Measurements from ENCODE around the gene MYOM1.

MYOM1 gene

GRCh38 chr18:3219631-3220335, at the start of gene MYOM1:
Gene MYOM1, minus strand, starts transcription at chr18:3219968. Its CDS starts 4,745 bp downstream, at chr18:3215223.
- DNase-seq, result no peak

GRCh38 chr18:3269241-3269913, 49.6 kb upstream of the MYOM1 start:
- no peak for DNase-seq

GRCh38 chr18:3268306-3268705, 48.5 kb upstream of the MYOM1 start:
- DNase-seq, result no peak

- no peak for DNase-seq
These were observed 46.4 kb upstream of the MYOM1 start for GRCh38 chr18:3266062-3266608.

GRCh38 chr18:3265564-3266033, 45.8 kb upstream of the MYOM1 start:
- DNase-seq, result no peak

GRCh38 chr18:3264362-3264761, 44.6 kb upstream of the MYOM1 start:
- no peak for DNase-seq

GRCh38 chr18:3263132-3263700, 43.4 kb upstream of the MYOM1 start:
- DNase-seq, result no peak

- DNase-seq, result no peak
These were observed 42.7 kb upstream of the MYOM1 start for GRCh38 chr18:3262234-3263131.

GRCh38 chr18:3261373-3262233, 41.8 kb upstream of the MYOM1 start, which contains the start of gene MYL12B:
Gene MYL12B, plus strand, starts transcription at chr18:3262133. Its CDS starts 10,766 bp downstream, at chr18:3272899.
- peak; percentile 92 for DNase-seq

- DNase-seq, result no peak
These were observed 41.2 kb upstream of the MYOM1 start for GRCh38 chr18:3260995-3261372.

- DNase-seq, result no peak
These were observed 37.9 kb upstream of the MYOM1 start for GRCh38 chr18:3257627-3258120.

- no peak for DNase-seq
These were observed 37.2 kb upstream of the MYOM1 start for GRCh38 chr18:3256693-3257626.

GRCh38 chr18:3255611-3256165, 35.9 kb upstream of the MYOM1 start:
- DNase-seq, result no peak

GRCh38 chr18:3254725-3255124, 35.0 kb upstream of the MYOM1 start:
- no peak for DNase-seq

- DNase-seq, result no peak
These were observed 33.1 kb upstream of the MYOM1 start for GRCh38 chr18:3252843-3253242.

GRCh38 chr18:3251963-3252277, 32.2 kb upstream of the MYOM1 start:
- DNase-seq, result no peak

GRCh38 chr18:3251249-3251962, 31.6 kb upstream of the MYOM1 start:
- DNase-seq, result no peak

GRCh38 chr18:3250237-3251107, 30.7 kb upstream of the MYOM1 start:
- DNase-seq, result no peak

Measured in right forelimb (tissue), 1 donor.